Measurements from ENCODE around the gene IQCK. TPM values are rescaled to one million over a fixed set of nuclear protein-coding genes. Genes with fewer than 3 reads are reported as not detected.

Gene IQCK
- total RNA-seq, 1 donor from 2014 or later, result 1.3 TPM

- TF ChIP-seq, protein P1, sequence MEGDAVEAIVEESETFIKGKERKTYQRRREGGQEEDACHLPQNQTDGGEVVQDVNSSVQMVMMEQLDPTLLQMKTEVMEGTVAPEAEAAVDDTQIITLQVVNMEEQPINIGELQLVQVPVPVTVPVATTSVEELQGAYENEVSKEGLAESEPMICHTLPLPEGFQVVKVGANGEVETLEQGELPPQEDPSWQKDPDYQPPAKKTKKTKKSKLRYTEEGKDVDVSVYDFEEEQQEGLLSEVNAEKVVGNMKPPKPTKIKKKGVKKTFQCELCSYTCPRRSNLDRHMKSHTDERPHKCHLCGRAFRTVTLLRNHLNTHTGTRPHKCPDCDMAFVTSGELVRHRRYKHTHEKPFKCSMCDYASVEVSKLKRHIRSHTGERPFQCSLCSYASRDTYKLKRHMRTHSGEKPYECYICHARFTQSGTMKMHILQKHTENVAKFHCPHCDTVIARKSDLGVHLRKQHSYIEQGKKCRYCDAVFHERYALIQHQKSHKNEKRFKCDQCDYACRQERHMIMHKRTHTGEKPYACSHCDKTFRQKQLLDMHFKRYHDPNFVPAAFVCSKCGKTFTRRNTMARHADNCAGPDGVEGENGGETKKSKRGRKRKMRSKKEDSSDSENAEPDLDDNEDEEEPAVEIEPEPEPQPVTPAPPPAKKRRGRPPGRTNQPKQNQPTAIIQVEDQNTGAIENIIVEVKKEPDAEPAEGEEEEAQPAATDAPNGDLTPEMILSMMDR (IDR thresholded peaks at IDR 0.05; ENCODE audit: insufficient read depth, low read length, severe bottlenecking), result no peak
- Histone ChIP-seq H3K27me3 (ENCODE audit: control insufficient read depth, insufficient read depth, low read length) (peaks cover 17% of the 10 kb centered on the region), H3K4me3 (ENCODE audit: low read depth, low read length) (no peak overlapping the region), H3K36me3 (ENCODE audit: control insufficient read depth, insufficient read depth, low read length) (no peaks in the 10 kb centered on the region)
- DNase-seq (ENCODE audit: low read depth) (no peak), FAIRE-seq (no peak)
These were observed 163.0 kb downstream of the IQCK start for GRCh38 chr16:19881028-19881427.

- Histone ChIP-seq H3K27me3 (ENCODE audit: control insufficient read depth, insufficient read depth, low read length) (peaks cover 17% of the 10 kb centered on the region), H3K36me3 (ENCODE audit: control insufficient read depth, insufficient read depth, low read length) (no peaks in the 10 kb centered on the region), H3K4me3 (ENCODE audit: low read depth, low read length) (no peak overlapping the region)
- no peak for FAIRE-seq
- DNase-seq (ENCODE audit: low read depth), result no peak
- TF ChIP-seq, protein P1 (IDR thresholded peaks at IDR 0.05; ENCODE audit: insufficient read depth, low read length, severe bottlenecking), result no peak
These were observed 163.7 kb downstream of the IQCK start for GRCh38 chr16:19881783-19882182.

DNA sequence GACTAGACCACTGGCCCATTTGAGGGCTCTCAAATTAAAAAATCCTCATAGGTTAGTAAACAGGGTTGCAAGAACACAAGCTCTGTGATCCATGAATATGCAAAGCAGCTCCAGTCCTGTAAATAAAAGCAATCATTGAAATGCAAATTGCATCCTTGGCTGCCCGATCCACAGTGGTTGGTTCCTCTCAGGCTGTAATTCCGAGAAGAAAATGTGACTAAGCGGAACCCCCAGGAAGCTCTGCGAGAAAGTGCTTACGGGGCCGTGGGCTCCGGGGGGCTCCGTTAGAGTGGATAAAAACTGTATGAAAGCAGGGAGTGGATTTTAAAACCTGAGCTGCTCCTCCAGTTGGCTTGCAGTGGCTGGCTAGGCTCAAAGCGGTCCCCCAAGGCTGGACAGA is 164.1 kb downstream of the IQCK start:
- TF ChIP-seq, protein P1 (IDR thresholded peaks at IDR 0.05; ENCODE audit: insufficient read depth, low read length, severe bottlenecking), result no peak
- Histone ChIP-seq H3K27me3 (ENCODE audit: control insufficient read depth, insufficient read depth, low read length) (peaks cover 17% of the 10 kb centered on the region), H3K4me3 (ENCODE audit: low read depth, low read length) (no peak overlapping the region), H3K36me3 (ENCODE audit: control insufficient read depth, insufficient read depth, low read length) (no peaks in the 10 kb centered on the region)
- FAIRE-seq, result no peak
- DNase-seq (ENCODE audit: low read depth), result no peak

DNA sequence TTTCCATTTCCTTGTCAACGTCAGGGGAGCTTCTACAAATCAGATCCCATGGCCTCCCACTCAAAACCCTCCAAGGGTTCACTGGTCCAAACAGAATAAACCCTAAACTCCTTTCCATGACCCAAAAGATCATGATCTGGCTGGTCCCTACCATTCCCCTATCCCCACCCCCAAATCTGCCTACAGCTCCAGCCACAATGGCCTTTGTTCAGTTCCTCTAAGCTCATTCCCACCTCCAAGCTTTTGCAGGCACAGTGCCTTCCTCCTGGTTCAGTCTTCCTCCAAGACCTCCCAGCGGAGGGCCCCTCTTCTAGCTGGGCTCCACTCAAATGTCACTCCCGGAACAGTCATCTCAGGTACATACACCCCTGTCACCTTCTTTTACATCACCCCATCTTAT is 164.6 kb downstream of the IQCK start:
- FAIRE-seq (no peak), DNase-seq (ENCODE audit: low read depth) (no peak)
- TF ChIP-seq, protein P1 (IDR thresholded peaks at IDR 0.05; ENCODE audit: insufficient read depth, low read length, severe bottlenecking), result no peak
- no peak overlapping the region for H3K4me3 ChIP-seq (ENCODE audit: low read depth, low read length)
- no peaks in the 10 kb centered on the region for H3K36me3 ChIP-seq (ENCODE audit: control insufficient read depth, insufficient read depth, low read length)
- peaks cover 17% of the 10 kb centered on the region for H3K27me3 ChIP-seq (ENCODE audit: control insufficient read depth, insufficient read depth, low read length)

- Histone ChIP-seq H3K4me3 (ENCODE audit: low read depth, low read length) (no peak overlapping the region), H3K36me3 (ENCODE audit: control insufficient read depth, insufficient read depth, low read length) (no peaks in the 10 kb centered on the region), H3K27me3 (ENCODE audit: control insufficient read depth, insufficient read depth, low read length) (peaks cover 17% of the 10 kb centered on the region)
- TF ChIP-seq, protein P1 (IDR thresholded peaks at IDR 0.05; ENCODE audit: insufficient read depth, low read length, severe bottlenecking), result no peak
- no peak for DNase-seq (ENCODE audit: low read depth)
- no peak for FAIRE-seq
These were observed 165.4 kb downstream of the IQCK start for GRCh38 chr16:19883296-19883965.

DNA sequence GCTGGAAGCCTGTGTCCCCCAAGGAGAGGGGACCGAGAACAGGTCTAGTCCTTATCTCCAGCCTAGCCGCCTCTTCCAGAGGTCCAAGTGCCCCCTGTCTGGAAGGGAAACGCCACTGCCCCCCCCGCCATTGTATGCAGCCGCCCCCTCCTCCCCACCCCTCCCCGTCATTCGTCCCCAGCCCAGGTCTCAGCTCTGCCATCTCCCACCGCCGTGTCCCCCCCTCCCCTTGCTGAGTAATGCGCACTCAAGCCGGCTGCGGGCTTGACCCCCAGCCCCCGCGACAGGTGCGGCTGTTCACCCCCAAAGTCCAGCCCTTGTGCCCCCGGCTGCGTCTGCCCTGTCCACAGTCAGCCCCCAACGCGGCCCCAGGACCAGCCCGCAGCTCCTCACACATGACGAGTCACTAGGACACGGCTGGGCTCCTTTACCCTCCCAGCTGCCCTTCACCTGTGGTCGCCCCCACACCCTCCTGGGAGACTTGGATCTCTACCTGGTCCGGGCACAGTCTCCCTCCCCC is 166.0 kb downstream of the IQCK start:
- DNase-seq (ENCODE audit: low read depth) (no peak), FAIRE-seq (no peak)
- H3K4me3 ChIP-seq (ENCODE audit: low read depth, low read length), result peak overlapping the region; percentile 47
- TF ChIP-seq, protein P1 (IDR thresholded peaks at IDR 0.05; ENCODE audit: insufficient read depth, low read length, severe bottlenecking), result no peak
- H3K36me3 ChIP-seq (ENCODE audit: control insufficient read depth, insufficient read depth, low read length), result no peaks in the 10 kb centered on the region
- H3K27me3 ChIP-seq (ENCODE audit: control insufficient read depth, insufficient read depth, low read length), result peaks cover 17% of the 10 kb centered on the region
